Ovary (tissue), 3 donors: ENCODE data around the gene CNPY2.

Experiments
- EP300 ChIP-seq: sonication (generic); formaldehyde crosslinking; IDR thresholded peaks from one replicate; pipeline ENCODE4 v1.6.1; 2017; ENCODE audit warnings: antibody characterized with exemption
- TF ChIP-seq, protein P1 (sequence below), 3 donors: fragments of 450-650 bp in 2 of 3; fragments of 200-600 bp in 1 of 3; IDR thresholded peaks; one replicate each; pipeline versions ENCODE4 v1.5.1 to v1.8.0; 2016 to 2022; ENCODE audit warnings: antibody characterized with exemption in 3 of 3, mild to moderate bottlenecking in 1 of 3
- donor health status: DM: no; HTN: no; CAD: no.

GRCh38 chr12:56282030-56282429, 33.8 kb downstream of the CNPY2 start:
- TF ChIP-seq, protein P1, sequence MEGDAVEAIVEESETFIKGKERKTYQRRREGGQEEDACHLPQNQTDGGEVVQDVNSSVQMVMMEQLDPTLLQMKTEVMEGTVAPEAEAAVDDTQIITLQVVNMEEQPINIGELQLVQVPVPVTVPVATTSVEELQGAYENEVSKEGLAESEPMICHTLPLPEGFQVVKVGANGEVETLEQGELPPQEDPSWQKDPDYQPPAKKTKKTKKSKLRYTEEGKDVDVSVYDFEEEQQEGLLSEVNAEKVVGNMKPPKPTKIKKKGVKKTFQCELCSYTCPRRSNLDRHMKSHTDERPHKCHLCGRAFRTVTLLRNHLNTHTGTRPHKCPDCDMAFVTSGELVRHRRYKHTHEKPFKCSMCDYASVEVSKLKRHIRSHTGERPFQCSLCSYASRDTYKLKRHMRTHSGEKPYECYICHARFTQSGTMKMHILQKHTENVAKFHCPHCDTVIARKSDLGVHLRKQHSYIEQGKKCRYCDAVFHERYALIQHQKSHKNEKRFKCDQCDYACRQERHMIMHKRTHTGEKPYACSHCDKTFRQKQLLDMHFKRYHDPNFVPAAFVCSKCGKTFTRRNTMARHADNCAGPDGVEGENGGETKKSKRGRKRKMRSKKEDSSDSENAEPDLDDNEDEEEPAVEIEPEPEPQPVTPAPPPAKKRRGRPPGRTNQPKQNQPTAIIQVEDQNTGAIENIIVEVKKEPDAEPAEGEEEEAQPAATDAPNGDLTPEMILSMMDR (IDR thresholded peaks at IDR 0.05): no peak
- TF ChIP-seq EP300: no peak
